Right kidney (tissue), 1 donor: Measurements from ENCODE around the gene SHPK.

Experiments used
- DNase-seq: peaks from one replicate; pipeline ENCODE4 v3.0.0-alpha.2; 2016

Gene SHPK

GRCh38 chr17:3663102-3664011 is 27.3 kb upstream of the SHPK start:
- DNase-seq, result no peak

GRCh38 chr17:3660311-3660891 is 24.4 kb upstream of the SHPK start:
- DNase-seq, result no peak

GRCh38 chr17:3659541-3660111 is 23.6 kb upstream of the SHPK start:
- DNase-seq, result no peak

GRCh38 chr17:3658784-3659449 is 22.9 kb upstream of the SHPK start:
- no peak for DNase-seq

- no peak for DNase-seq
These were observed 22.1 kb upstream of the SHPK start for GRCh38 chr17:3657874-3658783.

- no peak for DNase-seq
These were observed 21.5 kb upstream of the SHPK start for GRCh38 chr17:3657588-3657869.

GRCh38 chr17:3656755-3657587 is 20.9 kb upstream of the SHPK start:
- DNase-seq, result no peak

- DNase-seq, result no peak
These were observed 20.3 kb upstream of the SHPK start for GRCh38 chr17:3656353-3656752.

GRCh38 chr17:3655766-3656165 is 19.7 kb upstream of the SHPK start:
- no peak for DNase-seq

- DNase-seq, result peak; percentile 45
These were observed 11.9 kb upstream of the SHPK start for GRCh38 chr17:3647769-3648555.

- no peak for DNase-seq
These were observed 11.2 kb upstream of the SHPK start for GRCh38 chr17:3647251-3647650.

- no peak for DNase-seq
These were observed 9.3 kb upstream of the SHPK start for GRCh38 chr17:3645310-3645709.

- no peak for DNase-seq
These were observed 7.9 kb upstream of the SHPK start for GRCh38 chr17:3643889-3644349.

GRCh38 chr17:3641717-3642486 is 5.9 kb upstream of the SHPK start:
- no peak for DNase-seq

GRCh38 chr17:3641014-3641413 is 5.0 kb upstream of the SHPK start:
- no peak for DNase-seq

GRCh38 chr17:3639981-3640596 is 4.0 kb upstream of the SHPK start:
- DNase-seq, result no peak

GRCh38 chr17:3636908-3637373 is 891 bp upstream of the SHPK start:
- DNase-seq, result no peak

- DNase-seq, result peak; percentile 94
These were observed 436 bp downstream of the SHPK start for GRCh38 chr17:3635474-3636153.
